Ishikawa (cell line): ENCODE results near the gene NCF4.

ENCODE experiments used
- CEBPB ChIP-seq: IDR thresholded peaks from 2 replicates; pipeline ENCODE4 v1.6.1; 2012
- CREB1 ChIP-seq: IDR thresholded peaks from 2 replicates; pipeline ENCODE4 v1.6.1; 2012; ENCODE audit warnings: low read depth
- EGR1 ChIP-seq: IDR thresholded peaks from 2 replicates; pipeline ENCODE4 v1.6.1; 2012
- EP300 ChIP-seq: IDR thresholded peaks from 2 replicates; pipeline ENCODE4 v1.6.1; 2012; ENCODE audit warnings: borderline replicate concordance
- FOXM1 ChIP-seq: IDR thresholded peaks from 2 replicates; pipeline ENCODE4 v1.6.1; 2012; ENCODE audit warnings: low read depth, borderline replicate concordance
- NFIC ChIP-seq: IDR thresholded peaks from 2 replicates; pipeline ENCODE4 v1.6.1; 2012
- RAD21 ChIP-seq: IDR thresholded peaks from 2 replicates; pipeline ENCODE4 v1.6.1; 2012; ENCODE audit warnings: low read depth
- REST ChIP-seq: IDR thresholded peaks from 2 replicates; pipeline ENCODE4 v1.6.1; 2012; ENCODE audit warnings: low read depth, mild to moderate bottlenecking
- TAF1 ChIP-seq: IDR thresholded peaks from 2 replicates; pipeline ENCODE4 v1.6.1; 2012; ENCODE audit warnings: low read depth, mild to moderate bottlenecking
- TCF12 ChIP-seq: IDR thresholded peaks from 2 replicates; pipeline ENCODE4 v1.6.1; 2012; ENCODE audit warnings: low read depth
- TEAD4 ChIP-seq: IDR thresholded peaks from 2 replicates; pipeline ENCODE4 v1.6.1; 2012
- YY1 ChIP-seq: IDR thresholded peaks from 2 replicates; pipeline ENCODE4 v1.6.1; 2012; ENCODE audit warnings: low read depth
- ZBTB7A ChIP-seq: IDR thresholded peaks from 2 replicates; pipeline ENCODE4 v1.6.1; 2012; ENCODE audit warnings: low read depth
- TF ChIP-seq, protein P1 (sequence below): IDR thresholded peaks from 2 replicates; pipeline ENCODE4 v1.6.1; 2012
- TF ChIP-seq, protein P2 (sequence below): IDR thresholded peaks from 2 replicates; pipeline ENCODE4 v1.6.1; 2012

The NCF4 gene

GRCh38 chr22:36867695-36868094 is 6.9 kb downstream of the NCF4 start:
- TF ChIP-seq TAF1 (no peak), TCF12 (no peak), TEAD4 (no peak), EGR1 (no peak), RAD21 (no peak), CREB1 (no peak), REST (no peak), CEBPB (no peak), NFIC (no peak), ZBTB7A (no peak), FOXM1 (no peak), YY1 (no peak)
- TF ChIP-seq, protein P1, sequence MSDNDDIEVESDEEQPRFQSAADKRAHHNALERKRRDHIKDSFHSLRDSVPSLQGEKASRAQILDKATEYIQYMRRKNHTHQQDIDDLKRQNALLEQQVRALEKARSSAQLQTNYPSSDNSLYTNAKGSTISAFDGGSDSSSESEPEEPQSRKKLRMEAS: no peak
- TF ChIP-seq, protein P2, sequence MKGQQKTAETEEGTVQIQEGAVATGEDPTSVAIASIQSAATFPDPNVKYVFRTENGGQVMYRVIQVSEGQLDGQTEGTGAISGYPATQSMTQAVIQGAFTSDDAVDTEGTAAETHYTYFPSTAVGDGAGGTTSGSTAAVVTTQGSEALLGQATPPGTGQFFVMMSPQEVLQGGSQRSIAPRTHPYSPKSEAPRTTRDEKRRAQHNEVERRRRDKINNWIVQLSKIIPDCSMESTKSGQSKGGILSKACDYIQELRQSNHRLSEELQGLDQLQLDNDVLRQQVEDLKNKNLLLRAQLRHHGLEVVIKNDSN: no peak

- TF ChIP-seq ZBTB7A (no peak), EP300 (no peak), TCF12 (no peak), FOXM1 (no peak), TEAD4 (no peak), TAF1 (no peak), RAD21 (no peak), NFIC (no peak)
- TF ChIP-seq, protein P1: no peak
Measured at GRCh38 chr22:36868546-36869181, 7.9 kb downstream of the NCF4 start.

- TF ChIP-seq CEBPB (no peak), TAF1 (no peak), RAD21 (no peak), YY1 (no peak), ZBTB7A (no peak), NFIC (no peak), TEAD4 (no peak), FOXM1 (no peak), TCF12 (no peak), EGR1 (no peak)
- TF ChIP-seq, protein P1: no peak
- TF ChIP-seq, protein P2: no peak
Measured at GRCh38 chr22:36870250-36870649, 9.4 kb downstream of the NCF4 start.

DNA sequence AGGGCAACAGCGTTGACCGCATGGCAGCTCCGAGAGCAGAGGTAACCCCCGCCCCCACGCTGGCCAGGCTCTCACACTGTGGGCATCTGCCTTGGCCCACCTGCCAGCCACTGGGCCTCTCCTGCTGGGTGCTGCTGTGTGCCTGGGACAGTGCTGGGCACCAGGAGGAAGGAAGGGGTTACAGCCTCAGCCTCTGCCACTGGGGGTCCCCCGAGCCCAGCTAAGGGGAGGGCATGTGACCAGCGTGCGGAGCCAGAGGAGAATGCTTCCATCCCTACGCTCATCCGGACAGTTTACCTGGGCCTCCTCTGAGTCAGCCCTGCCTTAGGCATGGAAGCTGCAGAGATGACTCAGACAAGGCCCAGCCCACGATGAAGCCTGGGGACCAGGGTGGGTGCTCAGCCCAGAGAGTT is 10.9 kb downstream of the NCF4 start:
- TF ChIP-seq EGR1 (no peak), FOXM1 (no peak), TEAD4 (no peak), ZBTB7A (no peak), YY1 (no peak), REST (no peak), RAD21 (no peak), CREB1 (no peak), NFIC (no peak), TCF12 (no peak), EP300 (no peak), CEBPB (no peak), TAF1 (no peak)
- TF ChIP-seq, protein P1: no peak
- TF ChIP-seq, protein P2: no peak

- no peak for TF ChIP-seq RAD21
- no peak for TF ChIP-seq TAF1
- TF ChIP-seq, protein P1: no peak
- TF ChIP-seq TEAD4: no peak
- TF ChIP-seq FOXM1: no peak
- TF ChIP-seq CEBPB: no peak
- TF ChIP-seq ZBTB7A: no peak
- no peak for TF ChIP-seq EGR1
- TF ChIP-seq NFIC: no peak
Measured at GRCh38 chr22:36872084-36872483, 11.3 kb downstream of the NCF4 start.
